WTC11 (cell line): ENCODE measurements around the gene CHD9. TPM values are rescaled to one million over a fixed set of nuclear protein-coding genes. Genes with fewer than 3 reads are reported as not detected.

ENCODE experiments used
- ATAC-seq: fragments of 200-7000 bp; cut with Tn5 transposase; 2 replicates; pipeline ENCODE4 v1.10.0; 2021; ENCODE audit warnings: mild to moderate bottlenecking, moderate library complexity
- CTCF ChIA-PET: fragments of 300-600 bp; sonication (Branson Sonifier 250); formaldehyde crosslinking; loops from one replicate; lab custom pipeline; 2021; ENCODE audit warnings: antibody characterized with exemption; lab: Charles Lee
- POLR2A ChIA-PET: fragments of 350-600 bp; sonication (Branson Sonifier 250); formaldehyde crosslinking; loops from one replicate; lab custom pipeline; 2021; ENCODE audit warnings: antibody characterized with exemption; lab: Charles Lee
- DNase-seq: peaks from one replicate; pipeline ENCODE4 v3.0.0; 2021; ENCODE audit warnings: low spot score
- H3K27ac Mint-ChIP-seq: 2 replicates; pipeline ENCODE4 v1.8.0; 2021; ENCODE audit warnings: mixed read lengths
- H3K27me3 Mint-ChIP-seq: 2 replicates; pipeline ENCODE4 v1.8.0; 2021; ENCODE audit warnings: low read depth, mild to moderate bottlenecking, moderate library complexity, mixed read lengths
- H3K36me3 Mint-ChIP-seq: 2 replicates; pipeline ENCODE4 v1.8.0; 2021; ENCODE audit warnings: mixed read lengths
- H3K4me1 Mint-ChIP-seq: 2 replicates; pipeline ENCODE4 v1.8.0; 2022; ENCODE audit warnings: mixed read lengths
- H3K4me3 Mint-ChIP-seq: 2 replicates; pipeline ENCODE4 v1.8.0; 2021; ENCODE audit warnings: mild to moderate bottlenecking, moderate library complexity, mixed read lengths
- H3K9me3 Mint-ChIP-seq: 2 replicates; pipeline ENCODE4 v1.8.0; 2021; ENCODE audit warnings: mixed read lengths
- ATF3 ChIP-seq: sonication (generic); formaldehyde crosslinking; conservative IDR thresholded peaks from 2 replicates; pipeline ENCODE4 v1.8.1; 2022; ENCODE audit warnings: mild to moderate bottlenecking, missing genetic modification reagents
- ATF6 ChIP-seq: sonication (generic); formaldehyde crosslinking; IDR thresholded peaks from 2 replicates; pipeline ENCODE4 v1.8.1; 2023; ENCODE audit warnings: mild to moderate bottlenecking, missing genetic modification reagents
- GABPB1 ChIP-seq: sonication (generic); formaldehyde crosslinking; IDR thresholded peaks from 2 replicates; pipeline ENCODE4 v1.8.1; 2023; ENCODE audit warnings: mild to moderate bottlenecking, missing genetic modification reagents
- MXD4 ChIP-seq: fragments of 250-450 bp; sonication (Bioruptor Pico); IDR thresholded peaks from 2 replicates; pipeline ENCODE4 v1.8.0; 2021; ENCODE audit warnings: mild to moderate bottlenecking, moderate library complexity, borderline replicate concordance
- NFATC4 ChIP-seq: fragments of 250-450 bp; sonication (Bioruptor Pico); IDR thresholded peaks from 2 replicates; pipeline ENCODE4 v1.9.0; 2021; ENCODE audit warnings: mild to moderate bottlenecking
- RORB ChIP-seq: fragments of 250-450 bp; sonication (Bioruptor Pico); IDR thresholded peaks from 2 replicates; pipeline ENCODE4 v1.9.0; 2021; ENCODE audit warnings: mild to moderate bottlenecking
- SMAD3 ChIP-seq: sonication (generic); formaldehyde crosslinking; IDR thresholded peaks from 2 replicates; pipeline ENCODE4 v1.8.0; 2022; ENCODE audit warnings: missing genetic modification reagents, mild to moderate bottlenecking, borderline replicate concordance
- SP1 ChIP-seq: sonication (generic); formaldehyde crosslinking; conservative IDR thresholded peaks from 2 replicates; pipeline ENCODE4 v1.8.1; 2022; ENCODE audit warnings: missing genetic modification reagents
- TEAD4 ChIP-seq: sonication (generic); formaldehyde crosslinking; IDR thresholded peaks from 2 replicates; pipeline ENCODE4 v1.8.0; 2022; ENCODE audit warnings: mild to moderate bottlenecking, missing genetic modification reagents
- TP53 ChIP-seq: sonication (generic); formaldehyde crosslinking; IDR thresholded peaks from 2 replicates; pipeline ENCODE4 v1.8.1; 2023; ENCODE audit warnings: mild to moderate bottlenecking, missing genetic modification reagents
- ZBTB21 ChIP-seq: sonication (generic); formaldehyde crosslinking; IDR thresholded peaks from 2 replicates; pipeline ENCODE4 v1.8.1; 2023; ENCODE audit warnings: mild to moderate bottlenecking, missing genetic modification reagents, borderline replicate concordance
- ZNF121 ChIP-seq: sonication (generic); formaldehyde crosslinking; IDR thresholded peaks from 2 replicates; pipeline ENCODE4 v1.8.0; 2023; ENCODE audit warnings: missing genetic modification reagents
- ZNF317 ChIP-seq: sonication (generic); formaldehyde crosslinking; IDR thresholded peaks from 2 replicates; pipeline ENCODE4 v1.8.1; 2023; ENCODE audit warnings: low read depth, mild to moderate bottlenecking, moderate library complexity, missing genetic modification reagents, borderline replicate concordance
- total RNA-seq: library from RNA; stranded (reverse); gene quantifications from 3 replicates; pipeline ENCODE4 v1.2.3, GENCODE V29; 2021
- TF ChIP-seq, protein P1 (sequence below): sonication (generic); formaldehyde crosslinking; IDR thresholded peaks from 2 replicates; pipeline ENCODE4 v1.8.1; 2023; ENCODE audit warnings: mild to moderate bottlenecking, moderate library complexity, missing genetic modification reagents
- TF ChIP-seq, protein P2 (sequence below): sonication (generic); formaldehyde crosslinking; conservative IDR thresholded peaks from 2 replicates; pipeline ENCODE4 v1.8.1; 2023; ENCODE audit warnings: mild to moderate bottlenecking, low read depth, missing genetic modification reagents, moderate library complexity
- TF ChIP-seq, protein P3 (sequence below): fragments of 250-450 bp; sonication (Bioruptor Pico); IDR thresholded peaks from 2 replicates; pipeline ENCODE4 v1.9.0; 2021; ENCODE audit warnings: mild to moderate bottlenecking, borderline replicate concordance

CHD9 gene
- total RNA-seq, 1 experiment from 2014 or later, result 31.3 TPM

- TF ChIP-seq, protein P1, sequence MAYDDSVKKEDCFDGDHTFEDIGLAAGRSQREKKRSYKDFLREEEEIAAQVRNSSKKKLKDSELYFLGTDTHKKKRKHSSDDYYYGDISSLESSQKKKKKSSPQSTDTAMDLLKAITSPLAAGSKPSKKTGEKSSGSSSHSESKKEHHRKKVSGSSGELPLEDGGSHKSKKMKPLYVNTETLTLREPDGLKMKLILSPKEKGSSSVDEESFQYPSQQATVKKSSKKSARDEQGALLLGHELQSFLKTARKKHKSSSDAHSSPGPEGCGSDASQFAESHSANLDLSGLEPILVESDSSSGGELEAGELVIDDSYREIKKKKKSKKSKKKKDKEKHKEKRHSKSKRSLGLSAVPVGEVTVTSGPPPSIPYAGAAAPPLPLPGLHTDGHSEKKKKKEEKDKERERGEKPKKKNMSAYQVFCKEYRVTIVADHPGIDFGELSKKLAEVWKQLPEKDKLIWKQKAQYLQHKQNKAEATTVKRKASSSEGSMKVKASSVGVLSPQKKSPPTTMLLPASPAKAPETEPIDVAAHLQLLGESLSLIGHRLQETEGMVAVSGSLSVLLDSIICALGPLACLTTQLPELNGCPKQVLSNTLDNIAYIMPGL (CRISPR knock-in tag), result 0 out of 2 replicates have a peak, but pooled peaks have one; percentile 19
- TF ChIP-seq NFATC4 (CRISPR knock-in tag) (no peak), ZNF121 (CRISPR knock-in tag) (no peak), RORB (CRISPR knock-in tag) (no peak), TP53 (CRISPR knock-in tag) (no peak), ZBTB21 (no peak), SP1 (0 out of 2 replicates have a peak, but pooled peaks have one; percentile 20), GABPB1 (CRISPR knock-in tag) (no peak), ZNF317 (CRISPR knock-in tag) (no peak)
- TF ChIP-seq, protein P2, sequence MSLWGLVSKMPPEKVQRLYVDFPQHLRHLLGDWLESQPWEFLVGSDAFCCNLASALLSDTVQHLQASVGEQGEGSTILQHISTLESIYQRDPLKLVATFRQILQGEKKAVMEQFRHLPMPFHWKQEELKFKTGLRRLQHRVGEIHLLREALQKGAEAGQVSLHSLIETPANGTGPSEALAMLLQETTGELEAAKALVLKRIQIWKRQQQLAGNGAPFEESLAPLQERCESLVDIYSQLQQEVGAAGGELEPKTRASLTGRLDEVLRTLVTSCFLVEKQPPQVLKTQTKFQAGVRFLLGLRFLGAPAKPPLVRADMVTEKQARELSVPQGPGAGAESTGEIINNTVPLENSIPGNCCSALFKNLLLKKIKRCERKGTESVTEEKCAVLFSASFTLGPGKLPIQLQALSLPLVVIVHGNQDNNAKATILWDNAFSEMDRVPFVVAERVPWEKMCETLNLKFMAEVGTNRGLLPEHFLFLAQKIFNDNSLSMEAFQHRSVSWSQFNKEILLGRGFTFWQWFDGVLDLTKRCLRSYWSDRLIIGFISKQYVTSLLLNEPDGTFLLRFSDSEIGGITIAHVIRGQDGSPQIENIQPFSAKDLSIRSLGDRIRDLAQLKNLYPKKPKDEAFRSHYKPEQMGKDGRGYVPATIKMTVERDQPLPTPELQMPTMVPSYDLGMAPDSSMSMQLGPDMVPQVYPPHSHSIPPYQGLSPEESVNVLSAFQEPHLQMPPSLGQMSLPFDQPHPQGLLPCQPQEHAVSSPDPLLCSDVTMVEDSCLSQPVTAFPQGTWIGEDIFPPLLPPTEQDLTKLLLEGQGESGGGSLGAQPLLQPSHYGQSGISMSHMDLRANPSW, result no peak
Observed at GRCh38 chr16:53207810-53208752, 153.3 kb downstream of the CHD9 start (continued).

GRCh38 chr16:53209429-53209828, 154.6 kb downstream of the CHD9 start:
- CTCF ChIA-PET, result interaction anchor here (2.4 kb wide), 1 partner anchor 155 kb away, joined by 17 read pairs; the partner anchor contains the start of gene CHD9
- H3K4me3 Mint-ChIP-seq, result peak overlapping the region; percentile 80
- peaks cover 41% of the 10 kb centered on the region for H3K4me1 Mint-ChIP-seq

GRCh38 chr16:53209877-53210276, 155.1 kb downstream of the CHD9 start:
- Mint-ChIP-seq H3K36me3 (peaks cover 34% of the 10 kb centered on the region), H3K27ac (no peak overlapping the region; the same call in 1 of the 2 replicates), H3K9me3 (peaks cover 3% of the 10 kb centered on the region; the same call in 1 of the 2 replicates), H3K4me1 (peaks cover 41% of the 10 kb centered on the region), H3K4me3 (peak overlapping the region; percentile 80), H3K27me3 (no peaks in the 10 kb centered on the region)
- DNase-seq (no peak), ATAC-seq (no peak)
- ChIA-PET CTCF (no interaction called here), POLR2A (interaction anchor here (0.6 kb wide), 1 partner anchor 52 kb away, joined by 6 read pairs; no protein-coding TSS in a partner anchor)
- TF ChIP-seq SMAD3 (CRISPR knock-in tag) (no peak), ATF3 (CRISPR knock-in tag) (no peak)
- TF ChIP-seq, protein P3, sequence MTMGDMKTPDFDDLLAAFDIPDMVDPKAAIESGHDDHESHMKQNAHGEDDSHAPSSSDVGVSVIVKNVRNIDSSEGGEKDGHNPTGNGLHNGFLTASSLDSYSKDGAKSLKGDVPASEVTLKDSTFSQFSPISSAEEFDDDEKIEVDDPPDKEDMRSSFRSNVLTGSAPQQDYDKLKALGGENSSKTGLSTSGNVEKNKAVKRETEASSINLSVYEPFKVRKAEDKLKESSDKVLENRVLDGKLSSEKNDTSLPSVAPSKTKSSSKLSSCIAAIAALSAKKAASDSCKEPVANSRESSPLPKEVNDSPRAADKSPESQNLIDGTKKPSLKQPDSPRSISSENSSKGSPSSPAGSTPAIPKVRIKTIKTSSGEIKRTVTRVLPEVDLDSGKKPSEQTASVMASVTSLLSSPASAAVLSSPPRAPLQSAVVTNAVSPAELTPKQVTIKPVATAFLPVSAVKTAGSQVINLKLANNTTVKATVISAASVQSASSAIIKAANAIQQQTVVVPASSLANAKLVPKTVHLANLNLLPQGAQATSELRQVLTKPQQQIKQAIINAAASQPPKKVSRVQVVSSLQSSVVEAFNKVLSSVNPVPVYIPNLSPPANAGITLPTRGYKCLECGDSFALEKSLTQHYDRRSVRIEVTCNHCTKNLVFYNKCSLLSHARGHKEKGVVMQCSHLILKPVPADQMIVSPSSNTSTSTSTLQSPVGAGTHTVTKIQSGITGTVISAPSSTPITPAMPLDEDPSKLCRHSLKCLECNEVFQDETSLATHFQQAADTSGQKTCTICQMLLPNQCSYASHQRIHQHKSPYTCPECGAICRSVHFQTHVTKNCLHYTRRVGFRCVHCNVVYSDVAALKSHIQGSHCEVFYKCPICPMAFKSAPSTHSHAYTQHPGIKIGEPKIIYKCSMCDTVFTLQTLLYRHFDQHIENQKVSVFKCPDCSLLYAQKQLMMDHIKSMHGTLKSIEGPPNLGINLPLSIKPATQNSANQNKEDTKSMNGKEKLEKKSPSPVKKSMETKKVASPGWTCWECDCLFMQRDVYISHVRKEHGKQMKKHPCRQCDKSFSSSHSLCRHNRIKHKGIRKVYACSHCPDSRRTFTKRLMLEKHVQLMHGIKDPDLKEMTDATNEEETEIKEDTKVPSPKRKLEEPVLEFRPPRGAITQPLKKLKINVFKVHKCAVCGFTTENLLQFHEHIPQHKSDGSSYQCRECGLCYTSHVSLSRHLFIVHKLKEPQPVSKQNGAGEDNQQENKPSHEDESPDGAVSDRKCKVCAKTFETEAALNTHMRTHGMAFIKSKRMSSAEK, result no peak

More at GRCh38 chr16:53209429-53209828, 154.6 kb downstream of the CHD9 start:
- Mint-ChIP-seq H3K9me3 (peaks cover 1% of the 10 kb centered on the region; the same call in 1 of the 2 replicates), H3K27me3 (no peaks in the 10 kb centered on the region), H3K36me3 (peaks cover 32% of the 10 kb centered on the region), H3K27ac (peak overlapping the region; percentile 82)
- DNase-seq, result no peak
- TF ChIP-seq MXD4 (CRISPR knock-in tag), result no peak
- no peak for TF ChIP-seq ZNF317 (CRISPR knock-in tag)
- no peak for TF ChIP-seq SMAD3 (CRISPR knock-in tag)
- TF ChIP-seq TEAD4 (CRISPR knock-in tag), result no peak
- TF ChIP-seq ATF6, result no peak
- ATAC-seq, result no peak
- POLR2A ChIA-PET, result no interaction called here
